ENCODE data around the gene GPRC5D.

DNA sequence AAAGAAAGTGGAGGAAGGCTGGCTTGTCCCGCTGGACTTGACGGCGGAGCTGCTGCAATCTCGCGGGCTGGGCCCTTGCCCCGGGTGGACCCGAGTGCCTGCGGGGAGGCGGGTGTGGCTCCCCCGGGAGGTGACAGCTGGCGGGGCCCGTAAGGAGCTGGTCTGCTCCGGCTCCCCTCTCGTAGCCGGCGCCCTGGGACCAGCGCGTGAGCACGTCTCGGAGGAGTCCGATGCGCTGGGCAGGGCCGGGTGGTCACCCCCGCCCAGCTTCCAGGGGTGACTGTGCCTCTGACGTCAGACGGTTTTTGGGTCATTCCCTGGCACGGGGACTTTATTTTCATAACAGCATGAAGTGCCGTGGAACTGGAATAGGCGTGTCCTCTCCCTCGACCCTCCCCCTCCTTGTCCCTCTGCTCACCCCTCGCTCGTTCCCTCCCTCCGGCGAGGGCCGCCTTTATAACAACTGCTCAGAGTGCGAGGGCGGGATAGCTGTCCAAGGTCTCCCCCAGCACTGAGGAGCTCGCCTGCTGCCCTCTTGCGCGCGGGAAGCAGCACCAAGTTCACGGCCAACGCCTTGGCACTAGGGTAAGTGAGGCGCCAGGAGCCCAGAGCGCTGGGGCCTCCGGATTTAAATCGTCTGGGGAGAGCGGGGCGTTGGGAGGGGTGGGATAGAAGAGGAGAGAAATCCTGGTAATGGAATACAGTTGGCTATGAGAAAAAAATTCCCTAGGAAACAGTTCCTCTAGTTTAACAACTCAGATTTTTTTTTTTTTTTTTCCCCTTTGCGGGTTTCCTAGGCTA is 60.7 kb downstream of the GPRC5D start, which contains the start of gene GPRC5A:
- TF ChIP-seq CREM (IDR thresholded peaks at IDR 0.05; ENCODE audit: low read depth) = no peak
- no peak for TF ChIP-seq SMARCA4 (IDR thresholded peaks at IDR 0.05)
- TF ChIP-seq RAD21 (CRISPR knock-in tag; conservative IDR thresholded peaks at IDR 0.05 in 1 of 2, IDR thresholded peaks at IDR 0.05 in 1 of 2) = no peak
